Stimulated activated CD4-positive, alpha-beta T cell treated with anti-CD3 and anti-CD28 coated beads, Interleukin-15, amount 100 ng/mL, for 24 hours (primary cell): ENCODE measurements around the gene TMEM147.

Experiments
- DNase-seq: peaks from one replicate; pipeline ENCODE4 v3.0.0-alpha.2; 2020

Gene TMEM147, protein sequence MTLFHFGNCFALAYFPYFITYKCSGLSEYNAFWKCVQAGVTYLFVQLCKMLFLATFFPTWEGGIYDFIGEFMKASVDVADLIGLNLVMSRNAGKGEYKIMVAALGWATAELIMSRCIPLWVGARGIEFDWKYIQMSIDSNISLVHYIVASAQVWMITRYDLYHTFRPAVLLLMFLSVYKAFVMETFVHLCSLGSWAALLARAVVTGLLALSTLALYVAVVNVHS

DNA sequence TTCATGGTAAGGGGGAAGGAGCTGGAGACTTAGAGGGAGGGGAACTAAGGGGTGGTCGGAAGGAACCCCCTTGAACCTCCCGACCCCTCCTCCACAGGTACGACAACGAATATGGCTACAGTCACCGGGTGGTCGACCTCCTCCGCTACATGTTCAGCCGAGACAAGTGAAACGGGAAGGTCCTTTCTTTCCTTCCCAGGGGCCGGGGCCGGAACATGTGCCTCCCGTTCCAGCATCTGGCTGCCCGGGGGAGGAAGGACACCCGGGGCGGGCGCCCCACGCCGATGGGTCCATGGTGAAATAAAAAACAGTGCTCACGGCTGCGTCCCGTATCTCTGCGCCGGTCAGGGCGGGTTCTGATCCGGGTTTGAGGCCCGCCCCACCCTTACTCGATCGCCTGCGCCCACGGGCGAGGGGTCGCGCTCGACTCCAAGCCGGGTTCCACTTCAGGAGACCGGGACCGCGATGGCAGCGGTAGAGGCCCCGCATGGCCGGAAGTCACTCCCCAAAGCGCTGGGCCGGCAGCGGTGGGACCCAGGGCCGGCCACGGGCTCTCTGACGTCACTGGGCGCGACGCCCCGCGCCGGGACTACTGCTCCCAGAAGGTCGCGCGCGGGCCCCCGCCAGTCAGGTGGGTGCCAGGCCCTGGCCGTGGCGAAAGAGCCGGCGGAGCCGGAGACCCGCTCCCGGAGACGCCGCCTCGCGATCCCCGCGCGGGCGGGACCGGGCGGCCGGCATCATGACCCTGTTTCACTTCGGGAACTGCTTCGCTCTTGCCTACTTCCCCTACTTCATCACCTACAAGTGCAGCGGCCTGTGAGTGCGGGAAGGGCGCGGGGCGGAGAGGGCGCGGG is at the start of gene TMEM147:
Gene TMEM147, plus strand, starts transcription at position 626 of the 854 bp plus-strand sequence. Its CDS starts 114 bp downstream, at position 740.
- DNase-seq = peak; percentile 93

DNA sequence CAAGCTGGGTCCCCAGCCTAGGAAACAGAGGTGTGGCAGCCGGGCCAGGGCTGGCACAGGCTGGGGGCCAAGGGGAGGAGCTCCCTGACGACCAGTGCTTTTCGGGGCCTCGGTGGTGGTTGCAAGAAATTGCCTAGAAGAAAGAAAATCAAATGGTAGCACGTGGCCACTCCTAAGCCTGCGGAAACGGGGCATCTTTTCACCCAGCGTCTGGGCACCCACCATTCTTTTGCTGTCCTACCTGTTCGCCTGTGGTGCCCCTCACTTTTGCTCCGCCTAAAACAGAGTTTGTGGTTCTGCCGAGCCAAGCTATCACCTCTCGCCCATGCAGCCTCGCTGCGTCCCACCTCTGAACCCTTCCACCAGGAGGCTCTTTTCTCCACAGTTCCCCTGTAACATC is 48.0 kb upstream of the TMEM147 start:
- DNase-seq = no peak

DNA sequence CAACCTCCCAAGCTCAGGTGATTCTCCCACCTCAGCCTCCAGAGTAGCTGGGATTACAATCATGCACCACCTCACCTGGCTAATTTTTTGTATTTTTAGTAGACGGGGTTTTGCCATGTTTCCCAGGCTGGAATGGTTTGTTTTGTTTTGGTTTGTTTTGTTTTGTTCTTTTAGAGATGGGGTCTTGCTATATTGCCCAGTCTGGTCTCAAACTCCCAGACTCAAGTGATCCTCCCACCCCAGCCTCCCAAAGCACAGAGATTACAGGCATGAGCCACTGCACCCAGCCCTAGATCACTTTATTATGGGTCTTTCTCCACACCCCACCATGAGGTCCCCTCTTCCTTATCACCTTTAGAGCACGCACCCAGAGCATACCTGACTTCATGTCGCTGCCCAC is 47.2 kb upstream of the TMEM147 start:
- no peak for DNase-seq

DNA sequence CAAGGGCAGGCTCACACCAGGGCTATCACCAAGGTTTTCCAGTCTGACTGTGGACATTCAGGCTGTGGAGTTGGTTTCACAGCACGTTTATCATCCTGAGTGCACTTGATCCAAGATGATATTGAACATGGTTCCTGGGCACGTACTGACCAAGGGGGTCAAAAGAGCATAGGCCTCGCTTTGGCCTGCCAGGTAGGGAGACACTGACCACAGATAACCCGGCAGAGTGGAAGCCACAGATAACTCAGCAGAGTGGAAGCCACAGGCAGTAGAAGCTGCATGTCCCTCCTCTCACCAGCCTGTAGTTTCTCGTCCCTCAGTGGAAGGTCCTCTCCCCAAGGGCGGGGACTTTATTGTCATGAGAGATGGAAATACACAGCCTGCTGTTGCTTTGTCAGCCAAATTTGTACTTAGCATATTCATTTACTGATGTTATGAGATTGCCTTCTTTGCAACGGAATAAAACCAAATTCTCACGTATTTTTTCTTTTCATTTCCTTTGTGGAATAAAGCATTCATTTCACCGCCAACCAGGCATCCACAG is 46.4 kb upstream of the TMEM147 start:
- no peak for DNase-seq

DNA sequence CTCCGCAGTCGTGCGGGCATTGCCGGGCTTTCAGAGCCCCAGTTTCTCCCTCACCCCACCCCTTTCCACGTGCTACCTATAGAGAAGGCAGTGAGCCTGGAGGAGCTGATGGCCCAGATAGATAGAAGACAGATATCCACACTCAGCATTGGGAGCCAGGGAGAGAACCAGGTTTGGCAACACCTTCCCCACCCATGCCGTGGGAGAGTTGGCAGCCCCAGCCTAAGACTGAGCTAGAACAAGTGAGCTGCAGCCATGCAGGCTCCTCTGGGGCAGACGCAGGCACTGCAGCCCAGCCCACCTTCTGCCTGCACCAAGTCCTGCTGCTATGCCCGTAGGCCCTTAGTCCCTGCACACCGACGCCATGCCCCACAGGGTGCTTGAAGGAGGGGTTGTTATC is 44.8 kb upstream of the TMEM147 start:
- DNase-seq = no peak

DNA sequence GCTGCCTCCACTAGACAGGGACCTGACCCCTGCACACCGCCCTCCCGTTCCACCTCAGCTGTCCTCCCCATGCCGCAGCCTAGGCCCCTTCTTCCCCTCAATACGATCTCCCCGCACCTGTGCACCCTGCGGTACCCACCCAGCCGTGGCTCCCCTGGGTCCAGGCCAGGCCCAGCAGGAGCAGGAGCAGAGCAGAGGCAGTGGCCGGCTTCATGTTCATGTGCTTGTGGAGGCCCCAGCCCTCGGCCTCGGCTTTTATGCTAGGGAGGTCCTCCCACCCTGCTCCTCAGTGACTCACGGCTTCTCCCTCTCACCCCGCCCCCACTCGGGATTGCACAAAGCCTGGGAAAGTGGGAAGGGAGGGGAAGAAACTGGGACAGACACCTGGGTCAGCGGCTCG is 43.7 kb upstream of the TMEM147 start:
- no peak for DNase-seq

DNA sequence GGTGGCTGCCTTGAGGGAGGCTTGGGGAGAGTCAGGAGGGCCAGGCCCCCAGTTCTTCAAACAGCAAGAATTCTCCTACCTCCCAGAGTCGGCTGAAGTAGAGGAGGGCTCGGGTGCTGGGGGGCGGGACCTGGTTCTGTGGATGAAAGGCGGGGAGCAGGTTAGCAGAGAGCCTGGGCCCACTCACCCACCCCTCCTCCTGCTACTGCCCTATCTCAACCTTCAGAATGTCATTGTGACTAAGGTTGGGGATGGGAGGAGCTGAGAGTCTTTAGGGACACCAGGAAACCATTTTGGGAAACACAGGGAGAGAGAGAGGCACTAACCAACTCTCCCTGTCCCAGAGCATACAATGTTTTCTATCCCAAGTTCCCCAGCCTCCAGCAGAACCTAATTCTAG is 42.7 kb upstream of the TMEM147 start:
- no peak for DNase-seq

DNA sequence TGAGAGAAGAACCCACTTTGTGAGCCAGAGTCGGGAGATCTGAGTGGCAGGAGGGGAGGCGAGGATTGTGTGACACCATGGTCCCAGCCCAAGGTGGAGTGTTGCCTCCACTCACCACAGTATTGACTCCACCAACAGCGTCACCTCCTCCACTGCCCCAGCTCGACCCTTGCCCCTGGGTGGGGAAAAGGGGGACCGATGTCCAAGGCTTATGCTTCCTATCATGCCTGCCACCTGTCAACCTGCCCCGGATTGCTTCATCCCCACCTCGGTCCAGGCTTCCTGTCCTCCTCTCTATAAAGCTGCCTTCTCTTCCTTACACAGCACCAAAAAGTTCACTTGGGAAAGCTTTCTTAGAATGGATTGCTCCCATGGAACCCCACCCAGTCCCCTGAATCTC is 39.4 kb upstream of the TMEM147 start:
- no peak for DNase-seq

DNA sequence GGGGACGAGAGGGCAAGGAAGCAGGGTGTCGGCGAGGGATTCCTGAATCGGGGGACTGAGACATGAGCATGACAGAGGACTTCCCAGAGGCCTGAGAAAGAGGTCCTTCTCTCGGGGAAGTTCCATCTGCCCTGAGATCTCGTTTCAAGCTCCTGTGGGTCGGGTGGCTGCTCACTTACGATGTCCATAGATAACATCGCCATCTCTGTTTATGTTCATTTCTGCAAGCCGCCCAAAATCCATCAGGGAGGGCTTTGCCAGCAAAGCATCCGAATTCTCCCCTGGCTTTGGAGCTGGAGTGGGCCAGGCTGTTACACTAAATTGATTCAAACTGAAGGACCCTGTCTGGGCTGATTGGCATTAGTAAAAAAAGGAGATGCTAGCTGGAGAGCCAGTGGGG is 37.9 kb upstream of the TMEM147 start:
- no peak for DNase-seq

DNA sequence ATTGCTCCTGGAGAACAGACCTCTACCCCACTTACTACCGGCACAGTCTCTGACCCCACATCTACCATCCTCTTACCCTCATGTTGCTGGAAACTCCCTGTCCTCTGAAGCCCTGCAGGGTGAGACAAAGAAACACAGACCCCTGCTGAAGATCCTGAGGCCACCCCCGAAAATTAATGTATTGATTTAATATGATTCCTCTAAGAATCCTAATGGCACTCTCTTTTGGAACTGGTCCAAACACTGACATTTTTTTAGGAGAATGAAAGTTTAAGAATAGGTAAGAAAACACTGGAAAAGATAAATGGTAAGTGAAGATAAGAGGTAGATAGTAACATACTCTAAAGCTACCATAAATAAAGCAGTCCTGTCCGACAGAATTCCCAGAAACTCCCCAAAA is 37.3 kb upstream of the TMEM147 start:
- no peak for DNase-seq

DNA sequence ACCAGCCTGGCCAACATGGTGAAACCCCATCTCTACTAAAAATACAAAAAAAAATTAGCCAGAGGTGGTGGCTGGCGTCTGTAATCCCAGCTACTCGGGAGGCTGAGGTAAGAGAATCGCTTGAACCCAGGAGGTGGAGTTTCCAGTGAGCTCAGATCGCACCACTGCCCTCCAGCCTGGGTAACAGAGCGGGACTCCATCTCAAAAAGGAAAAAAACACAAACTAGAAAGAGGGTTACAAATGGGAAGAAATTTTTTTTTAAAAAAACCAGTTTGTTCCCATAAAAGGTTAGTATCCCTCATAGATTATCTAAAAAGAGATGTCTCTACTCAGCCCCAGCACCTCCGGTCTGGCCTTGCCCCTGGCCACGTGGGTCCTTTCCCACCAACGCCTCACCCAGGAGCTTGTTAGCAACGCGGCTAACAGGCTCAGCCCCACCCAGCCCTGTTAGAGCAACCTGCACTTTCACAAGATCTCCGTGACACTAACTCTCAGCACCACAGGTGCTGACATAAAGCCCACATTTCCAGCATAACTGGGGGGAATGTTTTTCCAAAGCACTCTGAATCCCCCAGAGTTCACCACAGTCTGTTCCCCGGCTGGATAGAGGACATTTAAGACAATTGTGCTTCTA is 36.3 kb upstream of the TMEM147 start:
- DNase-seq = peak; percentile 54

DNA sequence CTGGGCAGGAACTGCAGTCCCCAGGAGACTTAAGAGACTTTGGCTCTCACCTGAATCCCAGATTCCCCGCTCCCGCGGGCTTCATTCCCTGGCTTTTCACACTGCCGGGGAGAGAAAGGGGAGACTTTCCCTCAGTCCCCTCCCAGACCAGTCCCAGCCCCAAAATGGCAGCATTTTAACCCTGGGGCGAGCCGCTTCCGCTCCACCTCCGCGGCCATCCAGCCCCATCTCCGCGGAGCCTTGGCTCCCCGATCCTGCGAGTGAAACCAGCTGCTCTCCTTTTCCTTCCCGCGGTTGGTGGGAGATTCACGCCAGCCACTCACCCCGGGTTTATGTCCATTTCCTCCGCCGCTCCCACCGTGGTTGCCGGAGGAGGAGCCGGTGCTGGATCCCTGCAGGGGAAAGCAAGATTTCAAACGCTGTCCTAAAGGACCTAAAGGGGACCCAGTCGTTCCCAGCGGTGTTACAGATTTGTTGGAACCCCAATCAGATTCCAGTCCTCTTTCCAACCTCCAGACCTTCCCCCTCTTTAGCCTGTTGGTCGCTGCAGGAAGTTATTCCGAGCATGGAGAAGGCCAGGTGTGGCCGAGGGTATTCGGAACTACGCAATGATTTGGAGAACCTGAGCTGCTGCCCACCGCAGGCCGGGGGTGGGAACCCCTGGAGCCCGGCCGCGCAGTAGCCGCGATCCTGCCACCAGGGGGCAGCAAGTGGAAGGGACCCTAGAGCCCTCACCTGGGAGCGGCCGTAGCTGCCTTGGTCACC is 35.4 kb upstream of the TMEM147 start:
- peak; percentile 86 for DNase-seq

DNA sequence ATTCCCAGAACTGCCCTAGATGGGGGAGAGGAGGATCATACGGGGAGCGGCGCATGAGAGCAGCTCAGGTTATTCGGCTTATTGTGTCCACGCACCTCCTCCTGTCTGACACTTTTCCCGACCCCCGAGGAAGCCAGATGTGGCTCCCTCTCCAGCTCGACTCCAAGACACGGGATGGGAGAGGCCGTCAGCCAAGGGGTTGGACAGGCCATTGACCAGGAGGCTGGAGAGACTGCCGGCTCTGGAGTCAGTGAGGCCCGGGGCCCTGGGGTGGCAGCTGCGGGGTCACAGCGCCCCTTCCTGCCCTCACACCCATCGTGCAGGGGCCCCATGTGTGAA is 34.8 kb upstream of the TMEM147 start:
- no peak for DNase-seq

DNA sequence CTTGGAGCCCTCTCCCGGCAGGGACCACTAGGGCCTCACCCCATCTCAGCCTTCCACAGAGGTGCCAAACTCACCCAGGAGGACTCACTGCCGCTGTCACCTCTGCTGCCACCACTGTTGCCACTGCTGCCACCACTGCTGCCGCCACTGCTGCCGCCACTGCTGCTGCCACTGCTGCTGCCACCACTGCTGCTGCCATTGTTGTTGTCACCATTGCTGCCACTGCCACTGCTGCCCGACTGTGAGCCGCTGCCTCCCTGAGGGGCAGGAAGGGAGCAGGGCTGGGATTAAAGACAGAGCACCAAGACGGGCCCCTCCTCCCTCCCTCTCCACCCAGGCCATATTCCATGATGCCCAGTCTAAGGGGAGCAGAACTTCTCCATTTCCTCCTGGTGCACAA is 34.1 kb upstream of the TMEM147 start:
- no peak for DNase-seq

DNA sequence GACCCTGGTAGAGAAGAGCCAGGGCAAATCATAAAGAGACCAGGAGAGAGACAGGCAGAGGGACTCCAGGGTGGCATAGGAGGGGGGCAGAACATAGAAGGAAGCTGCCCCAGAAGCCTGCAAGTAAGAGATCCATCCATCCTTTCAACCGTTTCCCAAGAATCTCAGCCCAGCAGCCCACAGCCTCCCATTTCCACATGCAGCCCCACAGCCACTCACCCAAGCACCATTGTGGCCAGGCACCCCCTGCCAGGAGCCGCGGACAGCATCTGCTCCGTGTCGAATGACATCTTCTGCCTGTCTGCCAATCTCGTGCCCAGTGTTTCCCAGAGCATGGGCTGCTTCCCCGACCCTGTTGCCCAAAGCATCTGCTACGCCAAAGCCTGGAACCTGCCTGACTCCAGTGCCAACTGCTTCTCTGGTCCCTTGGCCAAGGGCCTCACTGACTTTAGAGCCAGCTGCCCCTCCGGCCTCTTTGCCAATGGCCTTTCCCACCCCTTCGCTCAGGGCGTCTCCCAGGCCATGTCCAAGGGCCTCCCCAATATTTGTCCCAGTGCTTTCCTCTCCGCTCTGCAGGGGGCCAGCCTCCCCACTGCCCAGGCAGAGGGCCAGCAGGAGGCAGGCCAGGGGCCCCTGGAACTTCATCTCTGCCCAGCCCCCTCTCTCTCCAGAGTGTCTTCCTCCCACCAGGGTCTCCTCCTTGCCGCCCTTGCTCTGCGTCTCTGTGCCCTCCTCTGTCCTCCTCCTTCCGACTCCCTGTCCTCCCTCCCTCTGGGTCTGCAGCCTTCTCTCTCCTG is 32.4 kb upstream of the TMEM147 start:
- no peak for DNase-seq

DNA sequence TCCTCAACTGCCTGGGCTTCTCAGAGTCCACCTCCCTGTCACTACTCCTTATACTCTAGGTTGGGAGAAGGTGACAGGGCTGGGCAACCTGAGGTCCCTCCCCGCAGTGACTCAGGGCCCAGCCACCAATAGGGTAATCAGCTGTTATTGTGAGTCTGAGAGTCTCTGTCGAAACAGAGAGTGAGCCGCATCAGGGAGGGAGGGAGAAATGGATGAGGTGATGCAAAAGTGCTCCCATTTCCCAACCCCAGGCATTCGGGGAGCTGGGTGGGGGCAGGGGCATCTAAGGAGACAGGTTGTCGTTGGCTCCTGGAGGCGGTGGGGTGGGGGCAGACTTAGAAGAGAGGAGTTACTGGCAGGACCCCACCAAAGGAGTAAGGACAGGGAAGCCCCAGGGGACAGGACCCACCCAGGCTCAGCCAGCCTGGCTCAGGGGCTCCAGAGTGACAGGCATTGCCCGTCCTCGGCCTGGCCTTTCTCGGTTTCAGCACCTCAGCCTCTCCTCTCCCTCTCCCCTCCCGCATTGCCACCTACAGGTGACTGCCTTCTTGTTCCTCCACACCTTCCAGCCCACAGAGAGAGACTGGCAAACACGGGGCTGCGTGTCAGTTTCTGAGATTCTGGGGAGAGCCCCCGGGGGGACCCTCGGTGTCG is 31.7 kb upstream of the TMEM147 start, which contains the start of gene DMKN:
Gene DMKN, minus strand, starts transcription at position 22 of the 654 bp plus-strand sequence. CDS start 174 bp downstream, outside the sequence.
- DNase-seq = no peak

DNA sequence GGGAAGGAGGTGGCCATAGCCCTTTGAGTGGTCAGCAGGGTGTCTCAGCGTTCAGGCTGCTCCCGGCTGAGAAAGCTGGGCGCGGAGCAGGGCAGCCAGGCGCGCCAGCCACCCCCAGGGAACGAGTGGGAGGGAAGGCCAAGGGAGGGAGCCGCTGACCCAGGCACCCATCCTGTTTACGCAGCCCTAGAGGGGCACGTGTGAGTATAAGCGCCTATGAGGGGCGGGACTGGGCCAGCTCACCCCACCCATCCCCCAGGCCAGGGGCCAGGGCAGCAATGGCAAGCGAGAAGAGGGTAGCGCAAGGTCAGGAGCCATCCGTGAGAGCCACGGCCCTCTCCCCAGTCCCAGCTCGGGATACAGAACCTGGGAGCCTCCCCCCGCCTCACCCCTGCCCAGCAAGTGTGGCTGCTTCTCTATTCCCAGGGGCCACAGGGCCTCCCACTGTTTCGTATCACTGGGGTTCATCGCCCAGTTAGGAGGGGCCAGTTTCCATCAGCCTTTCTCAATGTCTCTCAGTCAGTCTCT is 31.1 kb upstream of the TMEM147 start:
- DNase-seq = no peak

DNA sequence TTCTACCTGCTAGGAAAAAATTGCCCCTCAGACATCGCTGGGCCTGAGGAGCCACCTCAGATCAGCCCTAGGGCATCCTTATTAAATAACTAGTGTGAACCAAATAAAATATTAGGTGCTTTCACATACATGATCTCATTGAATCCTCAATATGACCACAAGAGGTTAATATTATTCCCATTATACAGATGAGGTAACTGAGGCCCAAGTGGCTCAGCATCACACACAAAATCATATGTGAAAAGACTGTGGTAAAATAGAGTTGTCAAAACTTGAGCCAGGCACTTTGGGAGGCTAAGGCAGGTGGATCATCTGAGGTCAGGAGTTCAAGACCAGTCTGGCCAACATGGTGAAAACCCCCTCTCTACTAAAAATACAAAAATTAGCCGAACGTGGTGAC is 29.1 kb upstream of the TMEM147 start:
- DNase-seq = no peak

DNA sequence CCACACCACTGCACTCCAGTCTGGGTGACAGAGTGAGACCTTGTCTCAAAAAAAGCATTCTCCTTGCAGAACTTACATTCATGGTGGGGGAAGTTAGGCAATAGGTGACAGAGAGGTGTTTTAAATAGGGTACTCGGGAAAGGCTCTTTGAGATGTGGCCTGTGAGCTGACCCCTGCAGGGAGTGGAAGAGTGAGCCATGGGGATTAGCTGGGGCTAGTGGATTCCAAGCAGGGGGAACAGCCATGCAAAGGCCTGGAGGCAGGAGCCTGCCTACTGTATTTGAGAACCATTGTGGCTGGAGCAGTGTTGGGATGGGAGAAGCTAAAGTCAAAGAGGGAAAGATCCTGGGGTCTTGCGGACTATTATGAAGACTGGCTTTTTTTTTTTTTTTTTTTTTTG is 28.1 kb upstream of the TMEM147 start:
- no peak for DNase-seq

DNA sequence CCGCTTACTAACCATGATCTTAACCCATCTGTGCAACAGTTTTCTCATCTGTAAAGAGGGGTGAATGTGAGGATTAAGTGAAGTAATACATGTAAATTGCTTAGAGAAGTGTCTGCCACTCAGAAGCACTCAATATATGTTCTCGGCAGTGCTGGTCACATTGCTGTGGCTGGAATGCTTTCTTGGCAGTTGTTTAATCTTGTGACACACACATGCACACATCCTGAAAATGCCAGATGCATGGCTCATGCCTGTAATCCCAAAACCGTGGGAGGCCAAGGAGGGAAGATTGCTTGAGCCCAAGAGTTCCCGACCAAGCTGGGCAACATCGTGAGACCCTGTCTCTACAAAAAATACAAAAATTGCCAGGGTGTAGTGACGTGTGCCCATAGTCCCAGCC is 27.1 kb upstream of the TMEM147 start:
- DNase-seq = no peak

DNA sequence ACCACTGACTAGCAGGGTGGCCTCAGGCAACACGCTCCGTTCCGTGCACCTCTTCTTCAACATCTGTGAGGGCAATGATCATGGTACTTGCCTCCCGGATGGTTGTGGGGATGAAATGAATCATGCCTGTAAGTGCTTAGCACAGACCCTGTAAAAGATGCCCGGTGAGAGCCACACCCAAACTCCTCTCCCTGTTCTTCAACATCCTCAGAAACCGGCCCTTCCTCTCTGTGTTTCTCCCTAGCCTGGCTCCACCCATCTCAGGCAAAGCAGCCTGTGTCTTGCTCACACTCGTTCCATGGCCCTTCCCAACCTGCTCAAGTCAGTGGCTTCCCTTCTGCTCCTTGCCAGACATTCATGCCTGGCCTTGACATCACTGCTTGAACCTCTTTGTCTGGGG is 26.1 kb upstream of the TMEM147 start:
- DNase-seq = no peak
